ENCODE measurements around the gene REPS1.

Gene REPS1

GRCh38 chr6:138923561-138923960 lies 64.5 kb downstream of the REPS1 start:
- no peak for DNase-seq

GRCh38 chr6:138920906-138921305 lies 67.1 kb downstream of the REPS1 start:
- no peak for DNase-seq

- no peak for DNase-seq
These were observed 73.4 kb downstream of the REPS1 start for GRCh38 chr6:138914701-138915100.

- no peak for DNase-seq
These were observed 75.7 kb downstream of the REPS1 start for GRCh38 chr6:138912308-138912707.

GRCh38 chr6:138909975-138910374 lies 78.1 kb downstream of the REPS1 start:
- DNase-seq, result no peak

- no peak for DNase-seq
These were observed 78.5 kb downstream of the REPS1 start for GRCh38 chr6:138909511-138909910.

- no peak for DNase-seq
These were observed 80.9 kb downstream of the REPS1 start for GRCh38 chr6:138907167-138907566.

GRCh38 chr6:138897031-138897430 lies 91.0 kb downstream of the REPS1 start:
- DNase-seq, result no peak

- DNase-seq, result no peak
These were observed 91.8 kb downstream of the REPS1 start for GRCh38 chr6:138896104-138896756.

GRCh38 chr6:138891255-138891986 lies 96.6 kb downstream of the REPS1 start:
- DNase-seq, result no peak

GRCh38 chr6:138885156-138885819 lies 102.8 kb downstream of the REPS1 start:
- DNase-seq, result no peak

GRCh38 chr6:138882369-138883017 lies 105.6 kb downstream of the REPS1 start:
- no peak for DNase-seq

GRCh38 chr6:138873191-138873590 lies 114.9 kb downstream of the REPS1 start:
- no peak for DNase-seq

GRCh38 chr6:138869398-138869797 lies 118.7 kb downstream of the REPS1 start:
- DNase-seq, result no peak

GRCh38 chr6:138868181-138868580 lies 119.9 kb downstream of the REPS1 start:
- DNase-seq, result no peak

- no peak for DNase-seq
These were observed 122.5 kb downstream of the REPS1 start for GRCh38 chr6:138865480-138866109.

GRCh38 chr6:138864343-138864890 lies 123.6 kb downstream of the REPS1 start:
- no peak for DNase-seq

GRCh38 chr6:138863321-138863720 lies 124.7 kb downstream of the REPS1 start:
- DNase-seq, result no peak

GRCh38 chr6:138862456-138862855 lies 125.6 kb downstream of the REPS1 start:
- DNase-seq, result no peak

GRCh38 chr6:138857775-138858174 lies 130.3 kb downstream of the REPS1 start:
- no peak for DNase-seq

- no peak for DNase-seq
These were observed 131.4 kb downstream of the REPS1 start for GRCh38 chr6:138856654-138857053.
